VCaP (cell line): Measurements from ENCODE around the gene MYO1E.

ENCODE experiments used
- H3K27ac ChIP-seq: fragments of 450-650 bp; 2 replicates; pipeline ENCODE4 v1.5.1; 2017
- CTCF ChIP-seq: fragments of 450-650 bp; conservative IDR thresholded peaks from 2 replicates; pipeline ENCODE4 v1.5.1; 2017; ENCODE audit warnings: mild to moderate bottlenecking, moderate library complexity

Gene MYO1E

GRCh38 chr15:59372352-59373211 lies at the start of gene MYO1E:
Gene MYO1E (minus strand): TSS chr15:59372871. CDS start chr15:59372500, 371 bp downstream.
- peak within 1 kb of the TSS; percentile 57 for H3K27ac ChIP-seq
- no peak for TF ChIP-seq CTCF

- no peak for TF ChIP-seq CTCF
- H3K27ac ChIP-seq = no peak overlapping the region
Measured at GRCh38 chr15:59420986-59421618, 48.4 kb upstream of the MYO1E start.

GRCh38 chr15:59420108-59420507 lies 47.4 kb upstream of the MYO1E start:
- TF ChIP-seq CTCF = no peak
- H3K27ac ChIP-seq = no peak overlapping the region

GRCh38 chr15:59419170-59419569 lies 46.5 kb upstream of the MYO1E start:
- no peak for TF ChIP-seq CTCF
- H3K27ac ChIP-seq = no peak overlapping the region

GRCh38 chr15:59416816-59417215 lies 44.1 kb upstream of the MYO1E start:
- H3K27ac ChIP-seq = no peak overlapping the region
- no peak for TF ChIP-seq CTCF

GRCh38 chr15:59413577-59413976 lies 40.9 kb upstream of the MYO1E start:
- TF ChIP-seq CTCF = no peak
- H3K27ac ChIP-seq = no peak overlapping the region

- TF ChIP-seq CTCF = no peak
- peak overlapping the region; percentile 55 for H3K27ac ChIP-seq
Measured at GRCh38 chr15:59410391-59410896, 37.8 kb upstream of the MYO1E start.
